NOMO-1 treated with DMSO at 0.1 percent for 48 hours (cell line): ENCODE measurements around the gene TTC9C.
"Not testable (repeated sequence)": the region's sequence is repeated elsewhere in the genome, so short reads cannot be mapped to it uniquely, and the experiment has no call there.

Experiments used
- DNase-seq: peaks from one replicate; lab custom pipeline; 2025; ENCODE audit not compliant: unreplicated experiment; lab: John Stamatoyannopoulos, UW

TTC9C gene

GRCh38 chr11:62709247-62710000 is 18.9 kb upstream of the TTC9C start:
- DNase-seq, result peak; percentile 99

GRCh38 chr11:62710001-62710345 is 18.3 kb upstream of the TTC9C start:
- DNase-seq, result no peak

- DNase-seq, result no peak
Observed at GRCh38 chr11:62712276-62712812, 15.9 kb upstream of the TTC9C start.

GRCh38 chr11:62712861-62713260 is 15.4 kb upstream of the TTC9C start:
- no peak for DNase-seq

- DNase-seq, result no peak
Observed at GRCh38 chr11:62713343-62713742, 14.9 kb upstream of the TTC9C start.

- no peak for DNase-seq
Observed at GRCh38 chr11:62715150-62716130, 12.8 kb upstream of the TTC9C start.

- no peak for DNase-seq
Observed at GRCh38 chr11:62716206-62716605, 12.1 kb upstream of the TTC9C start.

- DNase-seq, result no peak
Observed at GRCh38 chr11:62716816-62717215, 11.5 kb upstream of the TTC9C start.

GRCh38 chr11:62719302-62719978 is 8.8 kb upstream of the TTC9C start:
- DNase-seq, result no peak

GRCh38 chr11:62721994-62722393 is 6.3 kb upstream of the TTC9C start:
- DNase-seq, result no peak

- no peak for DNase-seq
Observed at GRCh38 chr11:62724171-62724570, 4.1 kb upstream of the TTC9C start.

GRCh38 chr11:62725646-62726045 is 2.6 kb upstream of the TTC9C start:
- no peak for DNase-seq

- DNase-seq, result no peak
Observed at GRCh38 chr11:62726156-62726914, 2.0 kb upstream of the TTC9C start.

- DNase-seq, result no peak
Observed at GRCh38 chr11:62726915-62727164, 1.4 kb upstream of the TTC9C start.

- peak; percentile 100 for DNase-seq
Observed at GRCh38 chr11:62727165-62727871, 968 bp upstream of the TTC9C start, which contains the start of gene HNRNPUL2. TSS of gene HNRNPUL2 (minus strand) at chr11:62727457. CDS start at chr11:62727156, 301 bp downstream.

GRCh38 chr11:62727872-62728170 is 465 bp upstream of the TTC9C start:
- DNase-seq, result peak; percentile 97

- not testable (repeated sequence) for DNase-seq
Observed at GRCh38 chr11:62730076-62730475, 1.8 kb downstream of the TTC9C start.

GRCh38 chr11:62732830-62733229 is 4.5 kb downstream of the TTC9C start:
- DNase-seq, result peak; percentile 18

- DNase-seq, result no peak
Observed at GRCh38 chr11:62737196-62737595, 8.9 kb downstream of the TTC9C start.

- DNase-seq, result no peak
Observed at GRCh38 chr11:62747475-62748160, 19.3 kb downstream of the TTC9C start.
